Ishikawa (cell line): ENCODE data around the gene SUPT20HL1.

Source experiments
- CEBPB ChIP-seq: IDR thresholded peaks from 2 replicates; pipeline ENCODE4 v1.6.1; 2012
- CREB1 ChIP-seq: IDR thresholded peaks from 2 replicates; pipeline ENCODE4 v1.6.1; 2012; ENCODE audit warnings: low read depth
- EGR1 ChIP-seq: IDR thresholded peaks from 2 replicates; pipeline ENCODE4 v1.6.1; 2012
- EP300 ChIP-seq: IDR thresholded peaks from 2 replicates; pipeline ENCODE4 v1.6.1; 2012; ENCODE audit warnings: borderline replicate concordance
- FOXM1 ChIP-seq: IDR thresholded peaks from 2 replicates; pipeline ENCODE4 v1.6.1; 2012; ENCODE audit warnings: low read depth, borderline replicate concordance
- MAX ChIP-seq: IDR thresholded peaks from 2 replicates; pipeline ENCODE4 v1.6.1; 2012
- NFIC ChIP-seq: IDR thresholded peaks from 2 replicates; pipeline ENCODE4 v1.6.1; 2012
- RAD21 ChIP-seq: IDR thresholded peaks from 2 replicates; pipeline ENCODE4 v1.6.1; 2012; ENCODE audit warnings: low read depth
- TAF1 ChIP-seq: IDR thresholded peaks from 2 replicates; pipeline ENCODE4 v1.6.1; 2012; ENCODE audit warnings: low read depth, mild to moderate bottlenecking
- TCF12 ChIP-seq: IDR thresholded peaks from 2 replicates; pipeline ENCODE4 v1.6.1; 2012; ENCODE audit warnings: low read depth
- TEAD4 ChIP-seq: IDR thresholded peaks from 2 replicates; pipeline ENCODE4 v1.6.1; 2012
- YY1 ChIP-seq: IDR thresholded peaks from 2 replicates; pipeline ENCODE4 v1.6.1; 2012; ENCODE audit warnings: low read depth
- ZBTB7A ChIP-seq: IDR thresholded peaks from 2 replicates; pipeline ENCODE4 v1.6.1; 2012; ENCODE audit warnings: low read depth
- TF ChIP-seq, protein P1 (sequence below): IDR thresholded peaks from 2 replicates; pipeline ENCODE4 v1.6.1; 2012
- TF ChIP-seq, protein P2 (sequence below): IDR thresholded peaks from 2 replicates; pipeline ENCODE4 v1.6.1; 2012; ENCODE audit warnings: low read depth, mild to moderate bottlenecking

Gene SUPT20HL1

GRCh38 chrX:24332878-24333277 lies 27.6 kb upstream of the SUPT20HL1 start:
- TF ChIP-seq ZBTB7A (no peak), CEBPB (no peak), MAX (no peak), EP300 (no peak), FOXM1 (no peak), NFIC (no peak), TEAD4 (no peak), TCF12 (no peak), EGR1 (no peak), YY1 (no peak)
- TF ChIP-seq, protein P1, sequence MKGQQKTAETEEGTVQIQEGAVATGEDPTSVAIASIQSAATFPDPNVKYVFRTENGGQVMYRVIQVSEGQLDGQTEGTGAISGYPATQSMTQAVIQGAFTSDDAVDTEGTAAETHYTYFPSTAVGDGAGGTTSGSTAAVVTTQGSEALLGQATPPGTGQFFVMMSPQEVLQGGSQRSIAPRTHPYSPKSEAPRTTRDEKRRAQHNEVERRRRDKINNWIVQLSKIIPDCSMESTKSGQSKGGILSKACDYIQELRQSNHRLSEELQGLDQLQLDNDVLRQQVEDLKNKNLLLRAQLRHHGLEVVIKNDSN: no peak

DNA sequence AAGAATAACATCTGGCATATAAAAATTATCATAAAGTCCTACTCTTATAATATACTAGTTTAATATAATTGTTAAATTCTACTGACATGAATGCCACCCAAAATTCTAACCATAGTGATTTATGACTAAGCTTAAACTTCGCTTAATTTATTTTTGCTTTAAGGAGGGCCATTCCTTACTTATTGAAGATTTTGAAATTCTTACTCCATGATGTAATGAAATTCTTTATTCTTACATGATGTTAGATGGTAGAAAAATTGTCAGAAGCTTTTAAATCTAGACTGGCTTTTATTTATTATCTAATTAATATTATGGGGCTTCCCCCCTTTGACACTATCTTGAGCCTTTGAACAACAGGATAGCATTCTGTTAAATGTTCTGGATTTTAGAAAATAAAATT lies 27.1 kb upstream of the SUPT20HL1 start:
- TF ChIP-seq EP300 (no peak), CEBPB (no peak)
- TF ChIP-seq, protein P1: no peak

DNA sequence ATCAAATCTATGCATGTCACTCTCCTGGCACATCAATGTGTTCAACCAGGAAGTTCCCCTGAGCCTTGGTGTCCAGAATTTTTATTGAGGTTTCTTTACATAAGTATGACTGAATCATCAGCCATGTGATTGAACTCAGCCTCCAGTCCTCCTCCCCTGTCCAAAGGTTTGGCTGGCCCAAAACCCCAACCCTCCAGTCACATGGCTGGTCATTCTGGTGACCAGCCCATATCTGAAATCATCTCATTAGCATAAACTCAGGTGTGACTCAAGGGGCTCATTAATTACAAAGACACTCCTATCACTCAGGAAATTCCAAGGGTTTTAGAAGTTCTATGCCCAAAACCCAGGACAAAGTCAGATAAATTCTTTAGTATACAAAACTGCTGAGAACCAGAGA lies 26.0 kb upstream of the SUPT20HL1 start:
- TF ChIP-seq ZBTB7A (no peak), EGR1 (no peak), TCF12 (no peak)

DNA sequence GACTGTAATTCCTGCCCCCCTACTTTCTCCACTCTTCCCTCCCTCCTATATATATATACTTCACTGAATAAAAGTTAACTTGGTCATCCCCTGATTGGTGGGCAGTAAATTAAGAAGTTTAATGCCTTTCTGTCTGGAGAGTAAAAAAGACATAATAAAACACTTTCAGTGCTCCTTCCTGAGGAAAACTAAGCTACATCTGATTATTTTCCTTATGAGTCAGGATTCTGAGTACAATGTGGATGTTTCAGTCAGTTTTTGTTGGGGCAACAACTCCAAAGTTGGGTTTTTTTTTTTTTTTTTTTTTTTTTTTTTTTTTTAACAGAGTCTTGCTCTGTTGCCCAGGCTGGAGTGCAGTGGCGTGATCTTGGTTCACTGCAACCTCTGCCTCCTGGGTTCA lies 24.6 kb upstream of the SUPT20HL1 start:
- TF ChIP-seq ZBTB7A: no peak
- TF ChIP-seq, protein P2, sequence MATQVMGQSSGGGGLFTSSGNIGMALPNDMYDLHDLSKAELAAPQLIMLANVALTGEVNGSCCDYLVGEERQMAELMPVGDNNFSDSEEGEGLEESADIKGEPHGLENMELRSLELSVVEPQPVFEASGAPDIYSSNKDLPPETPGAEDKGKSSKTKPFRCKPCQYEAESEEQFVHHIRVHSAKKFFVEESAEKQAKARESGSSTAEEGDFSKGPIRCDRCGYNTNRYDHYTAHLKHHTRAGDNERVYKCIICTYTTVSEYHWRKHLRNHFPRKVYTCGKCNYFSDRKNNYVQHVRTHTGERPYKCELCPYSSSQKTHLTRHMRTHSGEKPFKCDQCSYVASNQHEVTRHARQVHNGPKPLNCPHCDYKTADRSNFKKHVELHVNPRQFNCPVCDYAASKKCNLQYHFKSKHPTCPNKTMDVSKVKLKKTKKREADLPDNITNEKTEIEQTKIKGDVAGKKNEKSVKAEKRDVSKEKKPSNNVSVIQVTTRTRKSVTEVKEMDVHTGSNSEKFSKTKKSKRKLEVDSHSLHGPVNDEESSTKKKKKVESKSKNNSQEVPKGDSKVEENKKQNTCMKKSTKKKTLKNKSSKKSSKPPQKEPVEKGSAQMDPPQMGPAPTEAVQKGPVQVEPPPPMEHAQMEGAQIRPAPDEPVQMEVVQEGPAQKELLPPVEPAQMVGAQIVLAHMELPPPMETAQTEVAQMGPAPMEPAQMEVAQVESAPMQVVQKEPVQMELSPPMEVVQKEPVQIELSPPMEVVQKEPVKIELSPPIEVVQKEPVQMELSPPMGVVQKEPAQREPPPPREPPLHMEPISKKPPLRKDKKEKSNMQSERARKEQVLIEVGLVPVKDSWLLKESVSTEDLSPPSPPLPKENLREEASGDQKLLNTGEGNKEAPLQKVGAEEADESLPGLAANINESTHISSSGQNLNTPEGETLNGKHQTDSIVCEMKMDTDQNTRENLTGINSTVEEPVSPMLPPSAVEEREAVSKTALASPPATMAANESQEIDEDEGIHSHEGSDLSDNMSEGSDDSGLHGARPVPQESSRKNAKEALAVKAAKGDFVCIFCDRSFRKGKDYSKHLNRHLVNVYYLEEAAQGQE: no peak
- TF ChIP-seq RAD21: no peak
- TF ChIP-seq EP300: no peak
- TF ChIP-seq TAF1: no peak
- TF ChIP-seq FOXM1: no peak
- no peak for TF ChIP-seq EGR1
- TF ChIP-seq TEAD4: no peak
- TF ChIP-seq CEBPB: no peak

- no peak for TF ChIP-seq FOXM1
- no peak for TF ChIP-seq EGR1
- TF ChIP-seq MAX: no peak
- TF ChIP-seq, protein P2: no peak
- TF ChIP-seq RAD21: no peak
- TF ChIP-seq TAF1: no peak
- TF ChIP-seq TCF12: no peak
- no peak for TF ChIP-seq NFIC
- no peak for TF ChIP-seq EP300
- TF ChIP-seq, protein P1: no peak
- TF ChIP-seq YY1: no peak
- TF ChIP-seq CEBPB: no peak
- TF ChIP-seq TEAD4: no peak
Measured at GRCh38 chrX:24339911-24340310, 20.5 kb upstream of the SUPT20HL1 start.

- TF ChIP-seq EGR1: no peak
- TF ChIP-seq CREB1: no peak
- TF ChIP-seq ZBTB7A: no peak
- no peak for TF ChIP-seq TCF12
- TF ChIP-seq YY1: no peak
- TF ChIP-seq NFIC: no peak
- TF ChIP-seq, protein P1: no peak
- TF ChIP-seq, protein P2: no peak
- no peak for TF ChIP-seq TAF1
- no peak for TF ChIP-seq MAX
- TF ChIP-seq TEAD4: no peak
- TF ChIP-seq FOXM1: no peak
- TF ChIP-seq RAD21: no peak
- TF ChIP-seq EP300: no peak
Measured at GRCh38 chrX:24340501-24340900, 19.9 kb upstream of the SUPT20HL1 start.
